GM04503 (cell line): ENCODE results near the gene SLC6A19.

Experiments
- DNase-seq: peaks from one replicate; pipeline ENCODE4 v3.0.0-alpha.2; 2012; ENCODE audit warnings: low read depth

The SLC6A19 gene

GRCh38 chr5:1209896-1210776, 8.7 kb downstream of the SLC6A19 start:
- DNase-seq: no peak

- no peak for DNase-seq
Measured at GRCh38 chr5:1210832-1211251, 9.4 kb downstream of the SLC6A19 start.

- DNase-seq: no peak
Measured at GRCh38 chr5:1211701-1212100, 10.3 kb downstream of the SLC6A19 start.

GRCh38 chr5:1212271-1212670, 10.9 kb downstream of the SLC6A19 start:
- DNase-seq: no peak

- DNase-seq: no peak
Measured at GRCh38 chr5:1212881-1213280, 11.5 kb downstream of the SLC6A19 start.

- DNase-seq: no peak
Measured at GRCh38 chr5:1213508-1214162, 12.2 kb downstream of the SLC6A19 start.

GRCh38 chr5:1214163-1214935, 13.0 kb downstream of the SLC6A19 start:
- DNase-seq: no peak

- DNase-seq: no peak
Measured at GRCh38 chr5:1214936-1215220, 13.5 kb downstream of the SLC6A19 start.

GRCh38 chr5:1215320-1216096, 14.1 kb downstream of the SLC6A19 start:
- DNase-seq: no peak

GRCh38 chr5:1216211-1216917, 15.0 kb downstream of the SLC6A19 start:
- DNase-seq: no peak

- DNase-seq: no peak
Measured at GRCh38 chr5:1216918-1217295, 15.5 kb downstream of the SLC6A19 start.

GRCh38 chr5:1217596-1218206, 16.3 kb downstream of the SLC6A19 start:
- no peak for DNase-seq

GRCh38 chr5:1218351-1219080, 17.1 kb downstream of the SLC6A19 start:
- no peak for DNase-seq

- DNase-seq: no peak
Measured at GRCh38 chr5:1219098-1219767, 17.8 kb downstream of the SLC6A19 start.

GRCh38 chr5:1219768-1220100, 18.3 kb downstream of the SLC6A19 start:
- no peak for DNase-seq

GRCh38 chr5:1220351-1220750, 19.0 kb downstream of the SLC6A19 start:
- no peak for DNase-seq

GRCh38 chr5:1220831-1221230, 19.4 kb downstream of the SLC6A19 start:
- no peak for DNase-seq

- no peak for DNase-seq
Measured at GRCh38 chr5:1221721-1222120, 20.3 kb downstream of the SLC6A19 start.

- DNase-seq: no peak
Measured at GRCh38 chr5:1222147-1222546, 20.8 kb downstream of the SLC6A19 start.
